K562 (cell line): ENCODE results near the gene CGNL1.

Experiments used
- ATF6 ChIP-seq: sonication (generic); formaldehyde crosslinking; IDR thresholded peaks from 2 replicates; pipeline ENCODE4 v1.4.0; 2020; ENCODE audit warnings: mild to moderate bottlenecking, missing genetic modification reagents
- C11orf30 ChIP-seq: fragments of 450-650 bp; IDR thresholded peaks from 2 replicates; pipeline ENCODE4 v1.6.1; 2016; ENCODE audit warnings: low read depth, mild to moderate bottlenecking
- EZH2 ChIP-seq: IDR thresholded peaks from 2 replicates; pipeline ENCODE4 v1.6.1; 2012; ENCODE audit warnings: low read depth, mild to moderate bottlenecking, inconsistent platforms, low read length, borderline replicate concordance
- HDAC6 ChIP-seq: IDR thresholded peaks from 2 replicates; pipeline ENCODE4 v1.6.1; 2012; ENCODE audit warnings: low read depth, mild to moderate bottlenecking, control low read depth, inconsistent platforms, low read length, moderate library complexity
- HMGXB4 ChIP-seq: sonication (generic); formaldehyde crosslinking; IDR thresholded peaks from 2 replicates; pipeline ENCODE4 v1.8.1; 2023; ENCODE audit warnings: mild to moderate bottlenecking, missing genetic modification reagents
- NR3C1 ChIP-seq: sonication (generic); formaldehyde crosslinking; IDR thresholded peaks from 2 replicates; pipeline ENCODE4 v1.8.1; 2022; ENCODE audit warnings: missing genetic modification reagents
- POLR2AphosphoS5 ChIP-seq: IDR thresholded peaks from 2 replicates; pipeline ENCODE4 v1.6.1; 2011; ENCODE audit warnings: mild to moderate bottlenecking, low read depth, low read length, moderate library complexity; ENCODE audit not compliant: control insufficient read depth, insufficient read depth
- RCOR1 ChIP-seq, 2 experiments: IDR thresholded peaks; 2 replicates each; pipeline ENCODE4 v1.6.1; 2012; ENCODE audit warnings: low read depth in 2 of 2, low read length in 2 of 2, borderline replicate concordance in 1 of 2, improper control_type of control experiment in 1 of 2
- TCF3 ChIP-seq: sonication (generic); formaldehyde crosslinking; IDR thresholded peaks from 2 replicates; pipeline ENCODE4 v1.4.0; 2020; ENCODE audit warnings: mild to moderate bottlenecking, missing genetic modification reagents
- TGIF2 ChIP-seq: sonication (generic); formaldehyde crosslinking; IDR thresholded peaks from 2 replicates; pipeline ENCODE4 v1.8.1; 2022; ENCODE audit warnings: mild to moderate bottlenecking, missing genetic modification reagents, moderate library complexity
- ZFX ChIP-seq: sonication (generic); formaldehyde crosslinking; IDR thresholded peaks from 2 replicates; pipeline ENCODE4 v1.8.0; 2022; ENCODE audit warnings: mild to moderate bottlenecking, missing genetic modification reagents, moderate library complexity
- TF ChIP-seq, protein P1 (sequence below): sonication (generic); formaldehyde crosslinking; IDR thresholded peaks from 2 replicates; pipeline ENCODE4 v1.5.0; 2020; ENCODE audit warnings: missing genetic modification reagents
- TF ChIP-seq, protein P2 (sequence below), 3 experiments: IDR thresholded peaks in 2 of 3; conservative IDR thresholded peaks in 1 of 3; 2 replicates each; pipeline ENCODE4 v1.5.1; 2011 to 2012; ENCODE audit warnings: low read length in 3 of 3, mild to moderate bottlenecking in 3 of 3, control low read depth in 2 of 3, improper control_type of control experiment in 1 of 3, inconsistent platforms in 1 of 3, low read depth in 1 of 3, mixed read lengths in 1 of 3, moderate library complexity in 1 of 3; ENCODE audit not compliant: insufficient read depth in 2 of 3
- TF ChIP-seq, protein P3 (sequence below): conservative IDR thresholded peaks from 2 replicates; pipeline ENCODE4 v1.6.1; 2011; ENCODE audit warnings: low read depth, mild to moderate bottlenecking, low read length; ENCODE audit not compliant: control insufficient read depth

GRCh38 chr15:57356178-57356577, 20.1 kb upstream of the CGNL1 start:
- TF ChIP-seq EZH2: no peak
- TF ChIP-seq TGIF2 (CRISPR knock-in tag): no peak
- no peak for TF ChIP-seq ZFX (CRISPR knock-in tag)
- TF ChIP-seq, protein P1, sequence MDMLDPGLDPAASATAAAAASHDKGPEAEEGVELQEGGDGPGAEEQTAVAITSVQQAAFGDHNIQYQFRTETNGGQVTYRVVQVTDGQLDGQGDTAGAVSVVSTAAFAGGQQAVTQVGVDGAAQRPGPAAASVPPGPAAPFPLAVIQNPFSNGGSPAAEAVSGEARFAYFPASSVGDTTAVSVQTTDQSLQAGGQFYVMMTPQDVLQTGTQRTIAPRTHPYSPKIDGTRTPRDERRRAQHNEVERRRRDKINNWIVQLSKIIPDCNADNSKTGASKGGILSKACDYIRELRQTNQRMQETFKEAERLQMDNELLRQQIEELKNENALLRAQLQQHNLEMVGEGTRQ (CRISPR knock-in tag): no peak
- TF ChIP-seq POLR2AphosphoS5: no peak
- TF ChIP-seq, protein P2, sequence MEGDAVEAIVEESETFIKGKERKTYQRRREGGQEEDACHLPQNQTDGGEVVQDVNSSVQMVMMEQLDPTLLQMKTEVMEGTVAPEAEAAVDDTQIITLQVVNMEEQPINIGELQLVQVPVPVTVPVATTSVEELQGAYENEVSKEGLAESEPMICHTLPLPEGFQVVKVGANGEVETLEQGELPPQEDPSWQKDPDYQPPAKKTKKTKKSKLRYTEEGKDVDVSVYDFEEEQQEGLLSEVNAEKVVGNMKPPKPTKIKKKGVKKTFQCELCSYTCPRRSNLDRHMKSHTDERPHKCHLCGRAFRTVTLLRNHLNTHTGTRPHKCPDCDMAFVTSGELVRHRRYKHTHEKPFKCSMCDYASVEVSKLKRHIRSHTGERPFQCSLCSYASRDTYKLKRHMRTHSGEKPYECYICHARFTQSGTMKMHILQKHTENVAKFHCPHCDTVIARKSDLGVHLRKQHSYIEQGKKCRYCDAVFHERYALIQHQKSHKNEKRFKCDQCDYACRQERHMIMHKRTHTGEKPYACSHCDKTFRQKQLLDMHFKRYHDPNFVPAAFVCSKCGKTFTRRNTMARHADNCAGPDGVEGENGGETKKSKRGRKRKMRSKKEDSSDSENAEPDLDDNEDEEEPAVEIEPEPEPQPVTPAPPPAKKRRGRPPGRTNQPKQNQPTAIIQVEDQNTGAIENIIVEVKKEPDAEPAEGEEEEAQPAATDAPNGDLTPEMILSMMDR (IDR thresholded peaks at IDR 0.05 in 2 of 3, conservative IDR thresholded peaks at IDR 0.05 in 1 of 3; ENCODE audit: insufficient read depth in 2 of 3, low read depth in 1 of 3, low read length in 3 of 3): no peak
- no peak for TF ChIP-seq TCF3
- TF ChIP-seq HDAC6: no peak
- TF ChIP-seq, protein P3, sequence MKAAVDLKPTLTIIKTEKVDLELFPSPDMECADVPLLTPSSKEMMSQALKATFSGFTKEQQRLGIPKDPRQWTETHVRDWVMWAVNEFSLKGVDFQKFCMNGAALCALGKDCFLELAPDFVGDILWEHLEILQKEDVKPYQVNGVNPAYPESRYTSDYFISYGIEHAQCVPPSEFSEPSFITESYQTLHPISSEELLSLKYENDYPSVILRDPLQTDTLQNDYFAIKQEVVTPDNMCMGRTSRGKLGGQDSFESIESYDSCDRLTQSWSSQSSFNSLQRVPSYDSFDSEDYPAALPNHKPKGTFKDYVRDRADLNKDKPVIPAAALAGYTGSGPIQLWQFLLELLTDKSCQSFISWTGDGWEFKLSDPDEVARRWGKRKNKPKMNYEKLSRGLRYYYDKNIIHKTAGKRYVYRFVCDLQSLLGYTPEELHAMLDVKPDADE: no peak
- no peak for TF ChIP-seq NR3C1 (CRISPR knock-in tag)
- no peak for TF ChIP-seq HMGXB4 (CRISPR knock-in tag)
- TF ChIP-seq ATF6: no peak
- TF ChIP-seq C11orf30: no peak
- TF ChIP-seq RCOR1 (IDR thresholded peaks at IDR 0.05; ENCODE audit: borderline replicate concordance in 1 of 2, low read depth in 2 of 2, low read length in 2 of 2): no peak
